KMS-11 (cell line): ENCODE data around the gene TDP1.

ENCODE experiments used
- H2AFZ ChIP-seq: fragments of 200-600 bp; sonication (generic); 2 replicates; pipeline ENCODE4 v1.6.1; 2016; ENCODE audit warnings: antibody characterized with exemption, mixed run types, low read depth
- H3K27ac ChIP-seq: fragments of 200-600 bp; sonication (generic); 2 replicates; pipeline ENCODE4 v1.6.1; 2016; ENCODE audit warnings: mild to moderate bottlenecking, mixed run types
- H3K27me3 ChIP-seq: fragments of 200-600 bp; sonication (generic); 2 replicates; pipeline ENCODE4 v1.6.1; 2017; ENCODE audit warnings: mild to moderate bottlenecking, low read depth, mixed run types, moderate library complexity; ENCODE audit not compliant: insufficient read depth
- H3K36me3 ChIP-seq: fragments of 200-600 bp; sonication (generic); 2 replicates; pipeline ENCODE4 v1.6.1; 2017; ENCODE audit warnings: mild to moderate bottlenecking, mixed run types; ENCODE audit not compliant: insufficient read depth
- H3K4me1 ChIP-seq: fragments of 200-600 bp; sonication (generic); 2 replicates; pipeline ENCODE4 v1.6.1; 2016; ENCODE audit warnings: mild to moderate bottlenecking, low read depth, mixed run types; ENCODE audit not compliant: poor library complexity, severe bottlenecking
- H3K4me2 ChIP-seq: fragments of 200-600 bp; sonication (generic); 2 replicates; pipeline ENCODE4 v1.7.0; 2016; ENCODE audit warnings: mild to moderate bottlenecking, mixed run types
- H3K4me3 ChIP-seq: fragments of 200-600 bp; sonication (generic); IDR thresholded peaks from 2 replicates; pipeline ENCODE4 v1.6.1; 2017; ENCODE audit warnings: low read depth, low read length, mixed read lengths; ENCODE audit not compliant: insufficient read depth
- H3K79me2 ChIP-seq: fragments of 200-600 bp; sonication (generic); 2 replicates; pipeline ENCODE4 v1.6.1; 2016; ENCODE audit warnings: low read depth, mixed run types; ENCODE audit not compliant: insufficient read depth
- H3K9ac ChIP-seq: fragments of 200-600 bp; sonication (generic); 2 replicates; pipeline ENCODE4 v1.6.1; 2016; ENCODE audit warnings: mild to moderate bottlenecking, mixed run types
- H4K20me1 ChIP-seq: fragments of 200-600 bp; sonication (generic); 2 replicates; pipeline ENCODE4 v1.6.1; 2016; ENCODE audit warnings: mild to moderate bottlenecking, mixed run types; ENCODE audit not compliant: insufficient read depth
- TF ChIP-seq, protein P1 (sequence below): fragments of 200-600 bp; sonication (generic); conservative IDR thresholded peaks from 2 replicates; pipeline ENCODE4 v1.6.1; 2017; ENCODE audit warnings: low read depth, mild to moderate bottlenecking, antibody characterized with exemption, low read length, moderate library complexity, mixed read lengths

The TDP1 gene

GRCh38 chr14:89955022-89955744 lies 544 bp upstream of the TDP1 start:
- H2AFZ ChIP-seq = peak overlapping the region; percentile 87
- peaks cover 11% of the 10 kb centered on the region for H3K79me2 ChIP-seq
- H3K4me3 ChIP-seq = no peak overlapping the region
- peaks cover 32% of the 10 kb centered on the region for H3K4me1 ChIP-seq
- H4K20me1 ChIP-seq = no peaks in the 10 kb centered on the region
- peak overlapping the region; percentile 89 for H3K27ac ChIP-seq
- TF ChIP-seq, protein P1, sequence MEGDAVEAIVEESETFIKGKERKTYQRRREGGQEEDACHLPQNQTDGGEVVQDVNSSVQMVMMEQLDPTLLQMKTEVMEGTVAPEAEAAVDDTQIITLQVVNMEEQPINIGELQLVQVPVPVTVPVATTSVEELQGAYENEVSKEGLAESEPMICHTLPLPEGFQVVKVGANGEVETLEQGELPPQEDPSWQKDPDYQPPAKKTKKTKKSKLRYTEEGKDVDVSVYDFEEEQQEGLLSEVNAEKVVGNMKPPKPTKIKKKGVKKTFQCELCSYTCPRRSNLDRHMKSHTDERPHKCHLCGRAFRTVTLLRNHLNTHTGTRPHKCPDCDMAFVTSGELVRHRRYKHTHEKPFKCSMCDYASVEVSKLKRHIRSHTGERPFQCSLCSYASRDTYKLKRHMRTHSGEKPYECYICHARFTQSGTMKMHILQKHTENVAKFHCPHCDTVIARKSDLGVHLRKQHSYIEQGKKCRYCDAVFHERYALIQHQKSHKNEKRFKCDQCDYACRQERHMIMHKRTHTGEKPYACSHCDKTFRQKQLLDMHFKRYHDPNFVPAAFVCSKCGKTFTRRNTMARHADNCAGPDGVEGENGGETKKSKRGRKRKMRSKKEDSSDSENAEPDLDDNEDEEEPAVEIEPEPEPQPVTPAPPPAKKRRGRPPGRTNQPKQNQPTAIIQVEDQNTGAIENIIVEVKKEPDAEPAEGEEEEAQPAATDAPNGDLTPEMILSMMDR = no peak
- peak overlapping the region; percentile 80; the same call in 1 of the 2 replicates for H3K9ac ChIP-seq
- H3K36me3 ChIP-seq = no peaks in the 10 kb centered on the region
- no peaks in the 10 kb centered on the region for H3K27me3 ChIP-seq
- H3K4me2 ChIP-seq = peak overlapping the region; percentile 92

DNA sequence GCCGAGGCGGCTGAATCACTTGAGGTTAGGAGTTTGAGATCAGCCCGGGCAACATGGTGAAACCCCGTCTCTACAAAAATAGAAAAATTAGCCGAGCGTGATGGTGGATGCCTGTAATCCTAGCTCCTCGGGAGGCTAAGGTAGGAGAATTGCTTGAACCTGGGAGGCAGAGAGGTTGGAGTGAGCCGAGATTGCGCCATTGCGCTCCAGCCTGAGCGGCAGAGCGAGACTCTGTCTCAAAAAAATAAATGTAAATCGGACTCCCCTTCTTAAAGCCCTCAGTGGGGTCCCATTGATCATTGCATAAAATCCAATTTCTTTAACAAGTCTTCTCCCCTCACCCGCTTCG lies 908 bp downstream of the TDP1 start:
- H2AFZ ChIP-seq = peak overlapping the region; percentile 87; the same call in 1 of the 2 replicates
- H3K4me1 ChIP-seq = peaks cover 42% of the 10 kb centered on the region
- no peaks in the 10 kb centered on the region for H4K20me1 ChIP-seq
- H3K27me3 ChIP-seq = no peaks in the 10 kb centered on the region
- H3K79me2 ChIP-seq = peaks cover 11% of the 10 kb centered on the region
- H3K27ac ChIP-seq = peak overlapping the region; percentile 89
- peak overlapping the region; percentile 52 for H3K4me2 ChIP-seq
- TF ChIP-seq, protein P1 = no peak
- no peaks in the 10 kb centered on the region for H3K36me3 ChIP-seq
- H3K9ac ChIP-seq = peak overlapping the region; percentile 80
- H3K4me3 ChIP-seq = no peak overlapping the region

DNA sequence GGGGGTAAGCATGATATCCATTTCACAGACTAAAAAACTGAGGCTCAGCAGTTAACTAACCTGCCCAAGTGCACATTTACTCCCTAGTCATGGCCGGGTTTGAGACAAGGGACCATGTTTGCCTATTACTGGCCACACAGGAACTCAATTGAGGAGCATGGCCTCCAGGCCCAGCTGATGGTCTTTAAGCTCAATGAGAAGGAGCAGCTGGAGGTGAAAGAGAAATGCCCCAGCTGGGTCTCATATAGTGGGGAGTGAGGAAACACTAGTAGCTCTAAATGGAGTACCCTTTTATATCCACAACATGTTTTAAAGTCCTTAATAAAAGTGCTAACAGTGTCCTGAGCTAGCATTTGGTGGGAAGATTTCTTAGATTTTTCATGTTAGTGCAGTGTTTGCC lies 1.6 kb downstream of the TDP1 start:
- H3K4me2 ChIP-seq = peak overlapping the region; percentile 52
- H3K4me1 ChIP-seq = peaks cover 42% of the 10 kb centered on the region
- no peaks in the 10 kb centered on the region for H3K27me3 ChIP-seq
- no peaks in the 10 kb centered on the region for H4K20me1 ChIP-seq
- H3K36me3 ChIP-seq = no peaks in the 10 kb centered on the region
- H2AFZ ChIP-seq = no peak overlapping the region
- H3K27ac ChIP-seq = no peak overlapping the region
- no peak overlapping the region for H3K4me3 ChIP-seq
- TF ChIP-seq, protein P1 = no peak
- H3K9ac ChIP-seq = no peak overlapping the region
- H3K79me2 ChIP-seq = peaks cover 11% of the 10 kb centered on the region

DNA sequence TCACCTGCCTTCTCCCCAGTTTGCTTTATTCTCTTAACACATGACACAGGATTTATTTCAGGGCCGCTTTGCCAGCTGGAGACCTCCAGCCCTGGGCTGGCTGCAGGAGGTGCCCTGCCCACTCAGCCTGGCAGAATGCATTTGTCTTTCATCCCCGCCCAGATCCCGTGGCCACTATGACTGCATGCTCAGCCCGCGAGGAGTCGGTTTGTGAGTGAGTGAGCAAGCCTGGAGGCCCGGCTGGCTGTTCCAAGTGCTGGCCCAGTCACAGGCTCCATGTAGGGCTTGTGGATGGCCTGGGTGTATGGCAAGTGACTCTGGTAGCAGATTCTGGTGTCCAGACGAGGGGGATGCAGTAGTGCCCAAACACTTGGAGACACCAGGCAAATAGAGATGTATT lies 2.1 kb downstream of the TDP1 start:
- no peaks in the 10 kb centered on the region for H4K20me1 ChIP-seq
- no peak overlapping the region for H3K4me3 ChIP-seq
- no peak overlapping the region; the same call in 1 of the 2 replicates for H3K4me2 ChIP-seq
- H3K4me1 ChIP-seq = peaks cover 42% of the 10 kb centered on the region
- H3K79me2 ChIP-seq = peaks cover 11% of the 10 kb centered on the region
- H2AFZ ChIP-seq = no peak overlapping the region
- TF ChIP-seq, protein P1 = no peak
- no peak overlapping the region for H3K9ac ChIP-seq
- no peaks in the 10 kb centered on the region for H3K27me3 ChIP-seq
- H3K27ac ChIP-seq = no peak overlapping the region
- H3K36me3 ChIP-seq = no peaks in the 10 kb centered on the region
